Daoy (cell line): Measurements from ENCODE around the gene GSTM2. TPM values are rescaled to one million over a fixed set of nuclear protein-coding genes. Genes with fewer than 3 reads are reported as not detected.
"Not testable (repeated sequence)": the region's sequence is repeated elsewhere in the genome, so short reads cannot be mapped to it uniquely, and the experiment has no call there.

ENCODE experiments used
- DNase-seq: peaks from one replicate; pipeline ENCODE4 v3.0.0-alpha.2; 2015; ENCODE audit warnings: low read depth
- total RNA-seq: library from RNA; depleted of rRNA; stranded (reverse); fragments of >200 nt; shearing (Covaris generic); gene quantifications from 2 replicates; pipeline ENCODE4 v1.2.3, GENCODE V29; 2014

The GSTM2 gene
- total RNA-seq, 1 experiment from 2014 or later: 1.0 TPM

DNA sequence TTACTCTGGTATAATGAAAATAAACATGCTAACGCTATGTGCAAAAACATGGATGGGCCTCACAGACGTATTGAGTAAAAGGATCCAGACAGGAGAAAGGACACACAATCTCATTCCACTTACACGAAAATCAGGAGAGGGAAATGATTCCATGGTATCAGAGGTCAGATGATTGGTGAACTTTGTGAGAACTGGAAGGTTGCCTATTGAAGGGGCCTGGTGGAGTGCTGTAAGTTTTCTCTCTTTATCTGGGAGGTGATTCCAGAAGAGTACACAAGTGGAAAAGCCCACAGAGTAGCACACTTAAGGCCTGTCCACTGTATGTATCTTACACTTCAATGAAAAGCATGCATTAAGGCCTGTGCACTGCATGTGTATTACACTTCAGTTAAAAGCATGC lies 9.6 kb downstream of the GSTM2 start:
- DNase-seq: no peak

DNA sequence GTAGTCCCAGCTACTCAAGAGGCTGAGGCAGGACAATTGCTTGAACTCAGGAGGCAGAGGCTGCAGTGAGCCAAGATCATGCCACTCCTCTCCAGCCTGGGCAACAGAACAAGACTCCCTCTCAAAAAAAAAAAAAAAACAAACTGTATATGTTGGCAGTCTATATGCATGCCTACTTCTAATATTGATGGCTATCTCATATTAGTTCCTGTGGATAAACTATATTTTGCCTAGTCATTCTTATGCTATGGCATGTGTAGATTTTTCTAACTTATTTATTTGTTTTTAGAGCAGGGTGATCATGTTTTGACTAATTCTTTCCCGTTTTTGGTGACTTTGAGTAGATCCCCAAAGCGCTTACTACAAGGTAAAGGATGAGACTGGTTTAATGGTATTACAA lies 10.8 kb downstream of the GSTM2 start:
- not testable (repeated sequence) for DNase-seq

DNA sequence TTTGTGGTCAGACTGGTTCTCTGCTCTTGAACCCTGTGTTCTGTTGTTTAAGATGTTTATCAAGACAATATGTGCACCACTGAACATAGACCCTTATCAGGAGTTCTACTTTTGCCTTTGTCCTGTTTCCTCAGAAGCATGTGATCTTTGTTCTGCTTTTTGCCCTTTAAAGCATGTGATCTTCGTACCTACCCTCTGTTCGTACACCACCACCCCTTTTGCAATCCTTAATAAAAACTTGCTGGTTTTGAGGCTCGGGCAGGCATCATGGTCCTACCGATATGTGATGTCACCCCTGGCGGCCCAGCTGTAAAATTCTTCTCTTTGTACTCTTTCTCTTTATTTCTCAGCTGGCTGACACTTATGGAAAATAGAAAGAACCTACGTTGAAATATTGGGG lies 16.9 kb downstream of the GSTM2 start:
- not testable (repeated sequence) for DNase-seq

DNA sequence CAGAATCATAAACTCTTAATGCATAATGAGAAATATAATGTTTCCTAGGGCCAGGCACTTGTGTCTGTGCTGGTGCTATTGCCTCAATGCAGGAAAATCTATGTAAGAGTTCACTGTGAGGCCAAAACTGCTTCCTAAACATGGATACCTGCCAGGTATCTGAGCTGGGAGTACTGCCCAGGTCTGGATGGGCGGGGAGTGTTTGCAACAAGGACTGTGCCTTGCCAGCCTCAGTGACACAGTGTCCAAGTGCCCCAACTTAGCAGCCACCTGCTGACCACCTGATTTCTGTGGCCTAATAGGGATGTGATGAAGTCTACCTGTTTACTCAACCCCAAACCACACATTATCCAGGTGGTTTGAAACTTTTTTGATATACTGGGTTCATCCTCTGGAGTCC lies 17.5 kb downstream of the GSTM2 start:
- DNase-seq: not testable (repeated sequence)

DNA sequence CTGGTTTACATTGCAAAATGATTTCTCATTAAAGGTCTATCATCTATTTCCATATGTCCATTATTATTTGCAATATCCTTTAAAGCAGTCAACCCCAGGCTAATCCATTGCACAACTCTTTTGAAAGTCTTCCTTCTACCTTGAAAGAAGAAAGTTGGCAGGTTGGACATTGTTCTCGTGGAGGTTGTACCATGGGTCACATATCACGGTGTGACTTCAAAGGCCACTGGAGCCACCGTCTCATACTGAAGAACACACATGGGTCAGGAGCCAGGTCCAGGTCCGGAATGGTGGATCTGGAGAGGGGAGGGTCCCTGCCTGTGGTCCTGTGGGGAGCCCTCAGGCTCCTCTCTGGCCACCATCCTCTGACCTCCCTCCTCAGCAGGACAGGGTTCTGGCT lies 18.0 kb downstream of the GSTM2 start:
- not testable (repeated sequence) for DNase-seq

DNA sequence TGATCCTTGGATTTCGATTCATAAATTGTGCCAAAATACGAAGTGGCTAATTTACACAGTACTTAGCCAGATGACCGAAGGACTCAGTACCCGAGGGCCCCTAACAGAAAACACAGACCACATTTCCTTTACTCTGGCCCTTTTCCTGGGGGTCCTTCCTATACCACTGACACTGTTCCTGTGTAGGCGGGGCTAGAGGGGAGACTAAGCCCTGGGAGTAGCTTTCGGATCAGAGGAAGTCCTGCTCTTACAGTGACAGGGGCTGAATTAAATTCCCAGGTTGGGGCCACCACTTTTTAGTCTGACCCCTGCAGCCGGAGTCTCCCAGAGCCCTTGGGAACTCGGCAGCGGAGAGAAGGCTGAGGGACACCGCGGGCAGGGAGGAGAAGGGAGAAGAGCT lies 19.3 kb downstream of the GSTM2 start:
- DNase-seq: not testable (repeated sequence)

DNA sequence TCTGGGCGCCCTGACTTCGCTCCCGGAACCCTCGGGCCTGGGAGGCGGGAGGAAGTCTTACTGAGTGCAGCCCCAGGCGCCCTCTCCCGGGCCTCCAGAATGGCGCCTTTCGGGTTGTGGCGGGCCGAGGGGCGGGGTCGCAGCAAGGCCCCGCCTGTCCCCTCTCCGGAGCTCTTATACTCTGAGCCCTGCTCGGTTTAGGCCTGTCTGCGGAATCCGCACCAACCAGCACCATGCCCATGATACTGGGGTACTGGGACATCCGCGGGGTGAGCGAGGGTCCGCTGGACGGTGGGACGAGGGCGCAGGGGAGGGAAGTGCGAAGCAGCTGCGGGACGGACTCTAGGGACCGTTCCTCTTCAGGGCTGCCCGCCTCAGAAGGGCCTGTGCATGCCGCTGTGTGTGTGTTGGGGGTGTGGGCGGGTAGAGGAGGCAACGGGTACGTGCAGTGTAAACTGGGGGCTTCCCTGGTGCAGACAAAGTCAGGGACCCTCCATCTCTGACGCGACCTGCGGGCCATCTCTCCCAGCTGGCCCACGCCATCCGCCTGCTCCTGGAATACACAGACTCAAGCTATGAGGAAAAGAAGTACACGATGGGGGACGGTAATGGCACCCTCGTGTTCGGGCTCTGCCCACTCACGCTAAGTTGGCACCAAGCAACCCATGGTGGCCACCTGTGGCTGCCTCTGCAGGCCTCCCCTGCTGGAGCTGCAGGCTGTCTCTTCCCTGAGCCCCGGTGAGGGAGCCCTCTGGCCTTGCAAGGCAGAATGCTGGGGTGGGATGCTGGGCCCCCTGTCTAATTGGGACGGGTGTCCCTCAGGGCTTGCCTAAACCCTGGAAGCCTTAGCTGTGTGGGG lies 20.0 kb downstream of the GSTM2 start, which contains the start of gene GSTM1:
TSS of gene GSTM1 (plus strand) at position 177 of the 859 bp plus-strand sequence. CDS start at position 234, 57 bp downstream.
- DNase-seq: peak; percentile 47

DNA sequence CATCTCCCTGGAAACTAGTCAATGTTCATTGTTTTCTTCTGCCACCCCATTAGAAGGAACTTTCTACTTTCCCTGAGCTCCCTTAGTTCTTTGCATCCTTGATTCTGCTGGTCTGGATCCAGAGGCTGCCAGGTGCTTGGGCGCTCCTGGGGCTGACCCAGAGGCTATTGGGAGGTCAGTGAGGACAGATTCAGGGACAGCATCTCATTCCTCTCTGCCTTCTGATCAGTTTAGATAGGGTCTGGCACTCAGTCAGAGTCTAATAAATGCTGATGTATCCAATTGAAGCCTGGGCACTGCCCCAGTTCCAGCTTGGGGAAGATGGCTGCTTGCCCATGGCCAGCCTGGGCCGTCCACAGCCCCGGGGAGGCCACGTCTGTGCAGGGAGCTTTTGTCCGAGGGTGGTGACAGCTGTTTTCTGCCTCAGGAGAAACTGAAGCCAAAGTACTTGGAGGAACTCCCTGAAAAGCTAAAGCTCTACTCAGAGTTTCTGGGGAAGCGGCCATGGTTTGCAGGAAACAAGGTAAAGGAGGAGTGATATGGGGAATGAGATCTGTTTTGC lies 22.1 kb downstream of the GSTM2 start:
- DNase-seq: no peak

DNA sequence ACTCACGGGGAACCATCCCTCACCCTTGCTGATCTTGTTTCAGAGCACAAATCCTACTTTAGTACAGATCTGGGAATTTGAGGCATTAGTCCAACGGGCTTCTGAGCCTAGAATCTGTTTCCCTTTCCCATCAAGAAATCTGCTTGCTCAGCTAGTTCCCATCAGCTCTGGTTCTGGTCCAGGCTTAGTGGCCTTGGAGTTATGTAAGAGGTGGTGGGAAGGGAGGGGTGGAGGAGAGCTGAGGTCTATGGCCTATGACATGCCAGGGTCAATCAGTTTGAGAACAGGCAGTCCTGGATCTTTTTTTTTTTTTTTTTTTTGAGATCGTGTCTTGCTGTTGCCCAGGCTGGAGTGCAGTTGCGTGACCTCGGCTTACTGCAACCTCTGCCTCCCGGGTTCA lies 23.9 kb downstream of the GSTM2 start:
- DNase-seq: no peak

DNA sequence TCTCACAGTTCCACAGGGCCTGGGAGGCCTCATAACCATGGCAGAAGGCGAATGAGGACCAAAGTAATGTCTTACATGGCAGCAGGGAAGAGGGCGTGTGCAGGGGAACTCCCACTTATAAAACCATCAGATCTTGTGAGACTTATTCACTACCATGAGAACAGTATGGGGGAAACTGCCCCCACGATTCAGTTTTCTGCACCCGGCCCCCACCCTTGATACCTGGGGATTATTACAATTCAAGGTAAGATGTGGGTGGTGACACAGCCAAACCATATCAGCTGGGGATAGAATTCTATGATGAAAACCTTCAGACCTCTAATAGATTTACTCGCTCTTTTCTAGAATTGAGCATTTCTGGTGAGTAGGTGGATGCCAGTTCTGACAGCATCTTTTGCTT lies 26.5 kb downstream of the GSTM2 start:
- not testable (repeated sequence) for DNase-seq

DNA sequence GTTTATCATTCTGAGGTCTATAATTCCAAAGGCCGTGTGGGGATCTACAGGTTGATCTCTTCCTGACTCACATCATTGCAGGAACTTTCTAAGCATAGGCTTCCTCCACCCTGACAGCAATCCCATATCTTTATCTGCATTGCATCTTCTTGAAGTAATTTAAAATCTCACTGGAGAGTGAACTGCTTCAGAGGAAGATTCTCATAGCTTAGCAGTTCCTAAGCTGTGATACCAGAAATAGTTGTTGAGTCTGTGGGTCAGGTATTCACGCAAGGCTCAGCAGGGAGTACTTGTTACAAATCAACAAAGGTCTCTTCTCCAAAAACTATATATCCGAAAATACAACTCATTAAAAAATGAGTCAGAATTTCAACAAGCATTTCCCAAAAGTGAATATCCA lies 27.3 kb downstream of the GSTM2 start:
- not testable (repeated sequence) for DNase-seq

DNA sequence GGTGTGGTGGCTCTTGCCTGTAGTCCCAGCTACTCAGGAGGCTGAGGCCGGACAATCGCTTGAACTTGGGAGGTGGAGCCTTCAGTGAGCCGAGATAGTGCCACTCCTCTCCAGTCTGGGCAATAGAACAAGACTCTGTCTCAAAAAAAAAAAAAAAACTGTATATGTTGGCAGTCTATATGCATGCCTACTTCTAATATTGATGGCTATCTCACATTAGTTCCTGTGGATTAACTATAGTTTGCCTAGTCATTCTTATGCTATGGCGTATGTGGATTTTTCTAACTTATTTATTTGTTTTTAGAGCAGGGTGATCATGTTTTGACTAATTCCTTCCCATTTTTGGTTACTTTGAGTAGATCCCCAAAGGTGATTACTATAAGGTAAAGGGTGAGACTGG lies 29.2 kb downstream of the GSTM2 start:
- no peak for DNase-seq

DNA sequence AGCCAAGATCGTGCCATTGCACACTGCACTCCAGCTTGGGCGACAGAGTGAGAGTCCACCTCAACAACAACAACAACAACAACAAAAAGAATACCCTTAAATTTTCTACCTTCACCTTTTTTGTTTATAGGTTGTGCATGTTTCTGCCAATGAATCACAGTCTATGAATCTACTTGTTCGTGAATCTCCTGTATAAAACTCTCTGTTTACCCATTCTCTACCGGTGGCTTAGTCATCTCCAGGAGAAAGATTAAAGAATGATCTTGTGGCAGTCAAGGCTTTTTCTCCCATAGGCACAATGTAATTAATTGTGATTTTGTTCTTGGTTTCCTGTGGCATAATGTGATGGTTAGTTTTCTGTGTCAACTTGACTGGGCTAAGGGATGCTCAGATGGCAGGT lies 30.0 kb downstream of the GSTM2 start:
- not testable (repeated sequence) for DNase-seq

DNA sequence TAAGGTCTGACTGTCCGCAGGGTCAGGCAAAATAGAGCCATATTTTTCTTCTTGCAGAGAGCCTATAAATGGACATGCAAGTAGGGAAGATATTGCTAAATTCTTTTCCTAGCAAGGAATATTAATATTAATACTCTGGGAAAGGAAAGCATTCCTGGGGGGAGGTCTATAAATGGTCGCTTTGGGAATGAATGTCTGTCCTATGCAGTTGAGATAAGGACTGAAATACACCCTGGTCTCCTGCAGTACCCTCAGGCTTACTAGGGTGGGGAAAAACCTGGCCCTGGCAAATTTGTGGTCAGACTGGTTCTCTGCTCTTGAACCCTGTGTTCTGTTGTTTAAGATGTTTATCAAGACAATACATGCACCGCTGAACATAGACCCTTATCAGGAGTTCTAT lies 35.1 kb downstream of the GSTM2 start:
- not testable (repeated sequence) for DNase-seq

DNA sequence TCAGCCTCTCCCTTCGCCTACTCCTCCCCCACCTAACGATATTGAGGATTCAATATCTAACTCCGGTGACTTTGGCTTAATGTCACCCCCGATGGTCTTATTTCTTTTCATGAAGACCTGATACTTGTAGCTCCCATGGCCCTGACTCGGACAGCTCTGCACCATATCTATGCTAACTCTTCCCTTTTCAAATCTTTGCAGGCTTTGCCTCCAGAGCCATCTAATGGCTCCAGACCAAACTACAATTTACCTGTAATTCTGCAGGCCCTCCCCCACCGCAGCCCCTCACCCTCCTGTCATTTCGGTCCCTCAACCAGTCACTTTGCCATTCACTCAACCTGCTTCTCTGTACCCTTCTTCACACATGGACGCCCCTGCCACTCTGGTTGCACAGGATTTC lies 36.3 kb downstream of the GSTM2 start:
- DNase-seq: no peak

DNA sequence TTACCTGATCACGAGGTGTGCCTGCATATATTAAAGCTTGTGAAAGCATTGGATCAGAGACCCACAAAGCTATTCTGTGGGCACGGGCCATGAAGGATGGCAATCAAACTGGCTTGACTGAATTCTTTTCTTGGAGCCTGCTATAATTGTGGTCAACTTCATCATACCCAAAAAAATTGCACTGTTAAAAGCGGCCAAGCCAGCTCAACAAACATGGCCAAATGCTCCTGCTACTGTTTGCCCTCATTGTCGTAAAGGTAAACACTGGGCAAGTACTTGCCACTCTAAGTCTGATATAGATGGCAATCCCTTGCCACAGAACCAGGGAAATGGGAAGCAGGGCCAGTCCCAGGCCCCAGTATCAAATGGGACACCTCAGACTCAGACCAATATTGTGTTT lies 37.6 kb downstream of the GSTM2 start:
- no peak for DNase-seq

DNA sequence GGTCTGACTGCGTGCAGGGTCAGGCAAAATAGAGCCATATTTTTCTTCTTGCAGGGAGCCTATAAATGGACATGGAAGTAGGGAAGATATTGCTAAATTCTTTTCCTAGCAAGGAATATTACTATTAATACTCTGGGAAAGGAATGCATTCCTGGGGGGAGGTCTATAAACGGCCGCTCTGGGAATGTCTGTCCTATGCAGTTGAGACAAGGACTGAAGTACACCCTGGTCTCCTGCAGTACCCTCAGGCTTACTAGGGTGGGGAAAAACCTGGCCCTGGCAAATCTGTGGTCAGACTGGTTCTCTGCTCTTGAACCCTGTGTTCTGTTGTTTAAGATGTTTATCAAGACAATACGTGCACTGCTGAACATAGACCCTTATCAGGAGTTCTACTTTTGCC lies 41.1 kb downstream of the GSTM2 start:
- not testable (repeated sequence) for DNase-seq

DNA sequence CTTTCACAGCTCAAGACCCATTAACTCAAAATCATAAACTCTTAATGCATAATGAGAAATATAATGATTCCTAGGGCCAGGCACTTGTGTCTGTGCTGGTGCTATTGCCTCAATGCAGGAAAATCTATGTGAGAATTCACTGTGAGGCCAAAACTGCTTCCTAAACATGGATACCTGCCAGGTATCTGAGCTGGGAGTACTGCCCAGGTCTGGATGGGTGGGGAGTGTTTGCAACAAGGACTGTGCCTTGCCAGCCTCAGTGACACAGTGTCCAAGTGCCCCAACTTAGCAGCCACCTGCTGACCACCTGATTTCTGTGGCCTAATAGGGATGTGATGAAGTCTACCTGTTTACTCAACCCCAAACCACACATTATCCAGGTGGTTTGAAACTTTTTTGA lies 42.0 kb downstream of the GSTM2 start:
- not testable (repeated sequence) for DNase-seq

DNA sequence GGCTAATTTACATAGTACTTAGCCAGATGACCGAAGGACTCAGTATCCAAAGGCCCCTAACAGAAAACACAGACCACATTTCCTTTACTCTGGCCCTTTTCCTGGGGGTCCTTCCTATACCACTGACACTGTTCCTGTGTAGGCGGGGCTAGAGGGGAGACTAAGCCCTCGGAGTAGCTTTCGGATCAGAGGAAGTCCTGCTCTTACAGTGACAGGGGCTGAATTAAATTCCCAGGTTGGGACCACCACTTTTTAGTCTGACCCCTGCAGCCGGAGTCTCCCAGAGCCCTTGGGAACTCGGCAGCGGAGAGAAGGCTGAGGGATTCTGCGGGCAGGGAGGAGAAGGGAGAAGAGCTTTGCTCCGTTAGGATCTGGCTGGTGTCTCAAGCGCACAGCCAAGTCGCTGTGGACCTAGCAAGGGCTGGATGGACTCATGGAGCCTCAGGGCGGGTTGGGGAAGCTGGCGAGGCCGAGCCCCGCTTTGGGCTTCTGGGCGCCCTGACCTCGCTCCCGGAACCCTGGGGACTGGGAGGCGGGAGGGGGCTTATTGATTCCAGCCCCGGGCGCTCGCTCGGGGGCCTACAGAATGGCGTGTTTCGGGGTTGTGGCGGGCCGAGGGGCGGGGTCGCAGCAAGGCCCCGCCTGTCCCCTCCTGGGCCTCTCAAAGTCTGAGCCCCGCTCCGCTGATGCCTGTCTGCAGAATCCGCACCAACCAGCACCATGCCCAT lies 43.9 kb downstream of the GSTM2 start, which contains the start of gene GSTM5:
TSS of gene GSTM5 (plus strand) at position 659 of the 728 bp plus-strand sequence. CDS start at position 721, 62 bp downstream.
- DNase-seq: not testable (repeated sequence)

DNA sequence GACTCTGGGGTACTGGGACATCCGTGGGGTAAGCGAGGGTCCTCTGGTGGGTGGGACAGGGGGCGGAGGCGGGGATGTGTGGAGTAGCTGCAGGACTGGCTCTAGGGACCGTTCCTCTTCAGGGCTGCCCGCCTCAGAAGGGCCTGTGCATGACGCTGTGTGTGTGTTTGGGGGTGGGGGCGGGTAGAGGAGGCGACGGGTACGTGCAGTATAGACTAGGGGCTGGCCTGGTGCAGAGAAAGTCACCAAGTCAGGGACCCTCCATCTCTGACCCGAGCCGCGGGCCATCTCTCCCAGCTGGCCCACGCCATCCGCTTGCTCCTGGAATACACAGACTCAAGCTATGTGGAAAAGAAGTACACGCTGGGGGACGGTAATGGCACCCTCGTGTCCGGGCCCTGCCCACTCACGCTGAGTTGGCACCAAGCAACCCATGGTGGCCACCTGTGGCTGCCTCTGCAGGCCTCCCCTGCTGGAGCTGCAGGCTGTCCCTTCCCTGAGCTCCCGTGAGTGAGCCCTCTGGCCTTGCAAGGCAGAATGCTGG lies 44.5 kb downstream of the GSTM2 start:
- no peak for DNase-seq

DNA sequence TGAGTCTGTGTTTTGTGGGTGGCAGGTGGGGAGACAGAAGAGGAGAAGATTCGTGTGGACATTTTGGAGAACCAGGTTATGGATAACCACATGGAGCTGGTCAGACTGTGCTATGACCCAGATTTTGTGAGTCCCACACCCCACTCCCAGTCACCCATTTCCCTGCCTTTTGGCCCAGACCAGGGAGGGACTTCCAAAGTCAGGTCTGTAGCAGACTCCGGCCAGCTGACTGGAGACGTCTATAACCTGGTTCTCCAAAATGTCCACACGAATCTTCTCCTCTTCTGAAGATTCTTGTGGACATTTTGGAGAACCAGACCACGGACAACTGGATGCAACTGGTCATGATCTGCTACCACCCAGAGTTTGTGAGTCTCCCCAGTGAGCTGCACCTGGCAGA lies 45.8 kb downstream of the GSTM2 start:
- no peak for DNase-seq
